ENCODE measurements around the gene CDH26. TPM values are rescaled to one million over a fixed set of nuclear protein-coding genes. Genes with fewer than 3 reads are reported as not detected.

CDH26 gene
- total and polyA plus RNA-seq, 10 of the 15 experiments (the other 5 are each of a cell fraction or from before 2014, with no cell fraction given), result 0.03 to 0.19 (median 0.08) TPM; not detected in 4

DNA sequence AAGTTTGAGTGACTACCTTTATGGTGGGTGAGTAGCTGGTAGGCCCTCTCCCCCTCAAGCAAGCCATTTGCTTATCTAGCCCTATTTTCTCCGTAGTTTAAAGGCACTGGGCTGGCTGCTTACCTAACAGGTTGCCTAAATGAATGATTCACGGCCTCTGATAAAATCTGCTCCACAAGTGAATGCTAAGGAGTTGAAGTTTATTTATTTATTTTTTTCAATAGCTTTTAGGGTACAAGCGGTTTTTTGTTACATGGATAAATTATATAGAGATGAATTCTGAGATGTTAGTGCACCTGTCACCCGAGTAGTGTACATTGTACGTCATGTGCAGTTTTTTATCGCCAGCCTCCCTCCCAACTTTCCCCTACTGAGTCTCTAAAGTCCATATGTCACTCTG lies 8.3 kb upstream of the CDH26 start:
- no peaks in the 10 kb centered on the region for H4K20me1 ChIP-seq (ENCODE audit: control insufficient read depth, insufficient read depth)
- in situ Hi-C loops (cut with MboI), result no loop called here
- H3K79me2 ChIP-seq (ENCODE audit: control insufficient read depth, insufficient read depth, low read length), result no peaks in the 10 kb centered on the region
- ATAC-seq (no peak), FAIRE-seq (no peak), DNase-seq (ENCODE audit: low read depth, low spot score) (no peak)
- H3K4me1 ChIP-seq (ENCODE audit: control insufficient read depth, insufficient read depth, low read length), result peaks cover 6% of the 10 kb centered on the region
- ChIA-PET SMC1A (ENCODE audit: uncharacterized antibody, unreplicated experiment) (interaction anchor here (1.1 to 1.9 kb wide), 3 partner anchors 10 to 63 kb away, joined by 3 to 8 read pairs (median 3); partner anchors contain the start of genes FAM217B and PPP1R3D), CTCF (interaction anchor here (0.7 to 12.8 kb wide), 13 partner anchors 9 to 782 kb away, joined by 3 to 173 read pairs (median 4); partner anchors contain the start of genes CDH26, FAM217B, PPP1R3D and SYCP2), POLR2A (no interaction called here), RAD21 (ENCODE audit: unreplicated experiment) (interaction anchor here (1.2 kb wide), 1 partner anchor 10 kb away, joined by 4 read pairs; the partner anchor contains the start of genes FAM217B and PPP1R3D)
- TF ChIP-seq ZNF274 (IDR thresholded peaks at IDR 0.05; ENCODE audit: insufficient read depth, insufficient read length), result no peak
- BruUV-seq (replicated peaks), result no TSS peak
- no peak overlapping the region for H3K27ac ChIP-seq (ENCODE audit: control insufficient read depth, insufficient read depth)
- H3K9me3 ChIP-seq (replicated peaks; ENCODE audit: control insufficient read depth, insufficient read depth, low read length), result no peaks in the 10 kb centered on the region
- H3K9ac ChIP-seq (ENCODE audit: control insufficient read depth, insufficient read depth, low read length), result no peak overlapping the region
- no peaks in the 10 kb centered on the region for H3K27me3 ChIP-seq (replicated peaks in 1 of 2; ENCODE audit: control insufficient read depth in 2 of 2, insufficient read depth in 2 of 2, low read length in 1 of 2)
- intact Hi-C loops (cut with micrococcal nuclease; ENCODE audit: unreplicated experiment), result loop anchor here (10.0 kb wide), 1 partner anchor 105 kb away; no protein-coding TSS in a partner anchor
- whole genome bisulfite sequencing (ENCODE audit: insufficient coverage, insufficient replicate concordance, low lambda C conversion rate, missing lambda C conversion rate), result 82% methylated on average over 6 of the region's 6 CpGs
- no peak overlapping the region for H3K4me2 ChIP-seq (ENCODE audit: control insufficient read depth, insufficient read depth)
- H3K36me3 ChIP-seq (ENCODE audit: control insufficient read depth in 2 of 2, insufficient read depth in 2 of 2, low read length in 1 of 2), result no peaks in the 10 kb centered on the region; a peak in 1 of 4 replicates
- H3K4me3 ChIP-seq, result no peak overlapping the region
- no peak overlapping the region for H2AFZ ChIP-seq (ENCODE audit: control insufficient read depth, low read depth, low read length)

DNA sequence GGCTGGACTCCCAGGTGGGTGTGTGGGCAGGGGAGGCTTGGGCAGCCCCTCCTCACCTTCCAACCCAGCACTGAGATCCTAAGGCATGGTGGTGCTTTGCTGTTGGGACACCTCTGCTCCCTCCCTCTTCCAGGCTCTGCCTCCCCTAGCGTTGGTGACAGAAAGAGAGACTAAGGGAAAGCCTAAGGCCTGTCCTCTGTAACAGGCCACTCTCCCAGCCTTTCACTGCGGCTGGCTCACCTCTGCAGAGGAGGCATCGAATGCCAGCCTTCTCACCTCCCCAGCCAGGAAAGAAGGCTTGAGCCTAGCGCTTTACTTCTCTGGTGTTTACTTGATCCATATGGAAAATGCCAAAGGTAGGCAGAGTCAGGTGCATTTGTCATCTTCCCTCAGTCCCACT lies 3.5 kb upstream of the CDH26 start:
- no peaks in the 10 kb centered on the region for H3K79me2 ChIP-seq (ENCODE audit: control insufficient read depth, insufficient read depth, low read length)
- ATAC-seq (no peak), DNase-seq (ENCODE audit: low read depth, low spot score) (no peak), FAIRE-seq (no peak)
- no peak overlapping the region for H3K4me2 ChIP-seq (ENCODE audit: control insufficient read depth, insufficient read depth)
- no peak overlapping the region for H3K9ac ChIP-seq (ENCODE audit: control insufficient read depth, insufficient read depth, low read length)
- ChIA-PET POLR2A (no interaction called here), SMC1A (ENCODE audit: uncharacterized antibody, unreplicated experiment) (no interaction called here), RAD21 (ENCODE audit: unreplicated experiment) (interaction anchor here (0.8 to 1.3 kb wide), 3 partner anchors 13 to 20 kb away, joined by 3 to 5 read pairs (median 4); partner anchors contain the start of genes FAM217B and PPP1R3D), CTCF (interaction anchor here (1.8 to 12.8 kb wide), 2 partner anchors 17 to 31 kb away, joined by 4 to 173 read pairs; partner anchors contain the start of genes FAM217B, PPP1R3D and SYCP2)
- no peak overlapping the region for H2AFZ ChIP-seq (ENCODE audit: control insufficient read depth, low read depth, low read length)
- H3K4me3 ChIP-seq, result no peak overlapping the region
- H3K36me3 ChIP-seq (ENCODE audit: control insufficient read depth in 2 of 2, insufficient read depth in 2 of 2, low read length in 1 of 2), result no peaks in the 10 kb centered on the region; a peak in 1 of 4 replicates
- H3K9me3 ChIP-seq (replicated peaks; ENCODE audit: control insufficient read depth, insufficient read depth, low read length), result no peaks in the 10 kb centered on the region
- no peak overlapping the region for H3K27ac ChIP-seq (ENCODE audit: control insufficient read depth, insufficient read depth)
- no peaks in the 10 kb centered on the region for H3K4me1 ChIP-seq (ENCODE audit: control insufficient read depth, insufficient read depth, low read length)
- H3K27me3 ChIP-seq (replicated peaks in 1 of 2; ENCODE audit: control insufficient read depth in 2 of 2, insufficient read depth in 2 of 2, low read length in 1 of 2), result no peaks in the 10 kb centered on the region
- in situ Hi-C loops (cut with MboI), result no loop called here
- BruUV-seq (replicated peaks), result no TSS peak
- no peaks in the 10 kb centered on the region for H4K20me1 ChIP-seq (ENCODE audit: control insufficient read depth, insufficient read depth)
- 61% methylated on average over 4 of the region's 4 CpGs for WGBS (ENCODE audit: insufficient coverage, insufficient replicate concordance, low lambda C conversion rate, missing lambda C conversion rate)
- intact Hi-C loops (cut with micrococcal nuclease; ENCODE audit: unreplicated experiment), result no loop called here
- no peak for TF ChIP-seq TBL1XR1 (IDR thresholded peaks at IDR 0.05; ENCODE audit: low read depth, low read length)
- no peak for TF ChIP-seq CHD2 (IDR thresholded peaks at IDR 0.05; ENCODE audit: borderline replicate concordance, low read depth, low read length)
- TF ChIP-seq FOXM1 (IDR thresholded peaks at IDR 0.05; ENCODE audit: low read depth, low read length), result no peak
- TF ChIP-seq EED (IDR thresholded peaks at IDR 0.05; ENCODE audit: low read depth), result no peak
- no peak for TF ChIP-seq JUND (IDR thresholded peaks at IDR 0.05; ENCODE audit: low read depth, low read length)
- TF ChIP-seq ZNF24 (IDR thresholded peaks at IDR 0.05), result no peak
- TF ChIP-seq EZH2 (IDR thresholded peaks at IDR 0.05; ENCODE audit: borderline replicate concordance, control insufficient read depth, low read depth, low read length), result no peak
- no peak for TF ChIP-seq BMI1 (IDR thresholded peaks at IDR 0.05; ENCODE audit: borderline replicate concordance)
- no peak for TF ChIP-seq NFYA (IDR thresholded peaks at IDR 0.05; ENCODE audit: borderline replicate concordance, low read depth, low read length)
- TF ChIP-seq, protein P1, sequence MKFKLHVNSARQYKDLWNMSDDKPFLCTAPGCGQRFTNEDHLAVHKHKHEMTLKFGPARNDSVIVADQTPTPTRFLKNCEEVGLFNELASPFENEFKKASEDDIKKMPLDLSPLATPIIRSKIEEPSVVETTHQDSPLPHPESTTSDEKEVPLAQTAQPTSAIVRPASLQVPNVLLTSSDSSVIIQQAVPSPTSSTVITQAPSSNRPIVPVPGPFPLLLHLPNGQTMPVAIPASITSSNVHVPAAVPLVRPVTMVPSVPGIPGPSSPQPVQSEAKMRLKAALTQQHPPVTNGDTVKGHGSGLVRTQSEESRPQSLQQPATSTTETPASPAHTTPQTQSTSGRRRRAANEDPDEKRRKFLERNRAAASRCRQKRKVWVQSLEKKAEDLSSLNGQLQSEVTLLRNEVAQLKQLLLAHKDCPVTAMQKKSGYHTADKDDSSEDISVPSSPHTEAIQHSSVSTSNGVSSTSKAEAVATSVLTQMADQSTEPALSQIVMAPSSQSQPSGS (IDR thresholded peaks at IDR 0.05; ENCODE audit: low read length), result no peak
- TF ChIP-seq PAX8 (IDR thresholded peaks at IDR 0.05), result no peak
- no peak for TF ChIP-seq MEF2B (IDR thresholded peaks at IDR 0.05; ENCODE audit: partially characterized antibody, poor library complexity, severe bottlenecking)
- TF ChIP-seq SUPT20H (IDR thresholded peaks at IDR 0.05; ENCODE audit: borderline replicate concordance, control insufficient read depth, low read depth, low read length), result no peak
- no peak for TF ChIP-seq POU2F2 (IDR thresholded peaks at IDR 0.05; ENCODE audit: borderline replicate concordance, low read depth, low read length)
- no peak for TF ChIP-seq NR2F1 (conservative IDR thresholded peaks at IDR 0.05)
- no peak for TF ChIP-seq KDM1A (IDR thresholded peaks at IDR 0.05; ENCODE audit: borderline replicate concordance)
- no peak for TF ChIP-seq SP1 (IDR thresholded peaks at IDR 0.05; ENCODE audit: low read depth, low read length)
